Stomach smooth muscle (tissue), 2 donors: ENCODE data around the gene ART4.
A peak's percentile ranks its signal among the peaks of the same experiment; 100 is the strongest.

ENCODE experiments used
- H3K27ac ChIP-seq: one replicate; pipeline ENCODE4 v1.7.0; 2013; ENCODE audit warnings: mild to moderate bottlenecking, low read length, inconsistent platforms
- H3K27me3 ChIP-seq, 2 donors: one replicate each; pipeline ENCODE4 v1.7.0; 2013; ENCODE audit warnings: low read length in 2 of 2; ENCODE audit not compliant: insufficient read depth in 2 of 2, control insufficient read depth in 1 of 2
- H3K36me3 ChIP-seq, 2 donors: one replicate each; pipeline ENCODE4 v1.7.0; 2013; ENCODE audit warnings: low read length in 2 of 2; ENCODE audit not compliant: control insufficient read depth in 2 of 2, insufficient read depth in 2 of 2
- H3K4me1 ChIP-seq: one replicate; pipeline ENCODE4 v1.7.0; 2013; ENCODE audit warnings: low read length; ENCODE audit not compliant: control insufficient read depth, insufficient read depth
- H3K4me3 ChIP-seq, 2 donors: one replicate each; pipeline ENCODE4 v1.7.0; 2013; ENCODE audit warnings: low read length in 2 of 2
- H3K9ac ChIP-seq, 2 donors: one replicate each; pipeline ENCODE4 v1.7.0; 2013; ENCODE audit warnings: low read length in 2 of 2, mild to moderate bottlenecking in 1 of 2
- H3K9me3 ChIP-seq, 2 donors: one replicate each; pipeline ENCODE4 v1.7.0; 2013; ENCODE audit warnings: low read length in 2 of 2; ENCODE audit not compliant: control insufficient read depth in 2 of 2
- donor health status: healthy.
- donor health status: Pancreatic carcinoma.

The ART4 gene

DNA sequence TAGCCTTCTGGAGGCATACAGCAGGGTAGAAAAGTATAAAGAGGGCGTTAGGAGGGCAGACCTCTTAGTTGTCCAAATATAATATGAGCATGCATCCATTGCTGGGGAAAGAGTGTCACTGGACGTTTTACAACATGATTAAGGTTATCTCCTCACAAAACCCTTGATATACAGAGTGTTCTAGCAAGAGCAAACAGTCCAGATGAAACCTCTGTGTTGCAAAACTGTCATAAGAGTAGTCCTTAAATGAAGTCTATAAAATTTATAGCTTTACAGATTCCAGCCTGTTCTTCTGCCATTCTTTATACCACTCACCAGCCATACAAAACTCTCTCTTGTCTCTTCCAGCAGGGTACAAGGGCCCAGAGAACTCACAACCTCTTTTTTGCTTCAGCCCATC, 61.8 kb downstream of the ART4 start:
- Histone ChIP-seq H3K36me3 (no peaks in the 10 kb centered on the region), H3K27ac (no peak overlapping the region), H3K4me3 (no peak overlapping the region)

DNA sequence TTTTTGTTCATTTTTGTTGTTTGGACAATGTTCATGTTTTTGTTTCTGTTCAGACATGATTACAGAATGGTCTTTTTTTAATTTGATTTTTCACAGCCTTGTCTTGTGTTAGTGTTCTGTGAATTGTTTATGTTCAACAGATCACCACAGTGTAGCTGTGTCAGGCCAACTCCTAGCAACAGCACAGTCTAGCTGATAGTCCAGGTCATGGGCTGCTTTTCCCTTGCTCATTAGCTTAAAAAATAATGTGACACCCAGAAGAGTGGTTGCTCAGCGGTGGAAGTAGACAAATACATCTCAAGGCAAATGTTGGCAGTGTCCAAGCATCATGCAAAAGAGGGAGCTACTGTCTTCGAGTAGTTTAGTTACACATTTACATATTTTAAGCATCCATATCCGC, 62.5 kb downstream of the ART4 start:
- Histone ChIP-seq H3K36me3 (no peaks in the 10 kb centered on the region), H3K9me3 (no peaks in the 10 kb centered on the region), H3K9ac (no peak overlapping the region), H3K4me1 (no peaks in the 10 kb centered on the region), H3K4me3 (peak overlapping the region in 1 of 2 donors; percentile 44), H3K27ac (no peak overlapping the region), H3K27me3 (no peaks in the 10 kb centered on the region)

More for the DNA sequence above, 61.8 kb downstream of the ART4 start:
- Histone ChIP-seq H3K9ac (no peak overlapping the region), H3K4me1 (no peaks in the 10 kb centered on the region), H3K27me3 (no peaks in the 10 kb centered on the region), H3K9me3 (no peaks in the 10 kb centered on the region)

GRCh38 chr12:14779834-14780233, 63.5 kb downstream of the ART4 start:
- H3K27ac ChIP-seq, result no peak overlapping the region
- H3K4me3 ChIP-seq, result no peak overlapping the region
- H3K36me3 ChIP-seq, result no peaks in the 10 kb centered on the region
- no peaks in the 10 kb centered on the region for H3K4me1 ChIP-seq
- H3K9ac ChIP-seq, result no peak overlapping the region
- no peaks in the 10 kb centered on the region for H3K9me3 ChIP-seq
- no peaks in the 10 kb centered on the region for H3K27me3 ChIP-seq

DNA sequence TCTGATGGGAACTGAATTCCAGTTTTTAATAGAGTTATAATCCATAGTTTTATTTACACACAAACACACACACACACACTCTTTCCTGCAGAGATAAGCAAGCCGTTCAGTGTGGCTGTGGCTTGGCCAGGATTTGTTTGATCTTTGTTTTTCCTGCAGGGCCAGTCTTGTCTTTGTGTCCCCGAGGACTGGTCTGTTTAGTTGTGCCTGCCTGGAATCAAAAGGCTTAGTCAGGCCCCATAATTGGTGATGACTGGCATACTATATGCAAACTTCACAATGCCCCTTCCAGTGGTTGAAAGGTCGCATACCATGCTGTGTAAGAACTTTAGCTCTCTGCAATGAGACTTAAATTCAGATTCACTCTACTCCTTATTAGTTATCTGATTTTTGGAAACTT, 66.1 kb downstream of the ART4 start:
- no peaks in the 10 kb centered on the region for H3K4me1 ChIP-seq
- H3K4me3 ChIP-seq, result no peak overlapping the region
- no peak overlapping the region for H3K9ac ChIP-seq
- no peaks in the 10 kb centered on the region for H3K27me3 ChIP-seq
- H3K9me3 ChIP-seq, result no peaks in the 10 kb centered on the region
- no peak overlapping the region for H3K27ac ChIP-seq
- no peaks in the 10 kb centered on the region for H3K36me3 ChIP-seq

GRCh38 chr12:14776236-14776961, 66.9 kb downstream of the ART4 start:
- Histone ChIP-seq H3K4me1 (no peaks in the 10 kb centered on the region), H3K9me3 (no peaks in the 10 kb centered on the region), H3K27me3 (no peaks in the 10 kb centered on the region), H3K4me3 (no peak overlapping the region), H3K36me3 (no peaks in the 10 kb centered on the region), H3K27ac (no peak overlapping the region), H3K9ac (no peak overlapping the region)

GRCh38 chr12:14775636-14775980, 67.7 kb downstream of the ART4 start:
- H3K27me3 ChIP-seq, result no peaks in the 10 kb centered on the region
- H3K36me3 ChIP-seq, result no peaks in the 10 kb centered on the region
- no peaks in the 10 kb centered on the region for H3K9me3 ChIP-seq
- H3K4me3 ChIP-seq, result peak overlapping the region; percentile 75 to 93
- peak overlapping the region in 1 of 2 donors; percentile 88 for H3K9ac ChIP-seq
- no peaks in the 10 kb centered on the region for H3K4me1 ChIP-seq
- H3K27ac ChIP-seq, result peak overlapping the region; percentile 91
